Activated T-cell treated with anti-CD3 and anti-CD28 coated beads, Interleukin-2, amount 50 U/mL, for 24 hours (primary cell): ENCODE data around the gene TBC1D23.
A peak's percentile ranks its signal among the peaks of the same experiment; 100 is the strongest.
"Not testable (repeated sequence)": the region's sequence is repeated elsewhere in the genome, so short reads cannot be mapped to it uniquely, and the experiment has no call there.

Source experiments
- DNase-seq: peaks from one replicate; pipeline ENCODE4 v3.0.0-alpha.2; 2020
- H3K27ac Mint-ChIP-seq: 2 replicates; pipeline ENCODE4 v1.8.0; 2020; ENCODE audit warnings: mild to moderate bottlenecking, mixed read lengths
- H3K27me3 Mint-ChIP-seq: 2 replicates; pipeline ENCODE4 v1.8.0; 2020; ENCODE audit warnings: mixed read lengths
- H3K36me3 Mint-ChIP-seq: 2 replicates; pipeline ENCODE4 v1.8.0; 2020; ENCODE audit warnings: low read depth, mixed read lengths
- H3K4me1 Mint-ChIP-seq: 2 replicates; pipeline ENCODE4 v1.8.0; 2020; ENCODE audit warnings: low read depth, mixed read lengths
- H3K4me3 Mint-ChIP-seq: 2 replicates; pipeline ENCODE4 v1.8.0; 2020; ENCODE audit warnings: mild to moderate bottlenecking, moderate library complexity, mixed read lengths
- H3K9me3 Mint-ChIP-seq: 2 replicates; pipeline ENCODE4 v1.8.0; 2020; ENCODE audit warnings: mixed read lengths

TBC1D23 gene

DNA sequence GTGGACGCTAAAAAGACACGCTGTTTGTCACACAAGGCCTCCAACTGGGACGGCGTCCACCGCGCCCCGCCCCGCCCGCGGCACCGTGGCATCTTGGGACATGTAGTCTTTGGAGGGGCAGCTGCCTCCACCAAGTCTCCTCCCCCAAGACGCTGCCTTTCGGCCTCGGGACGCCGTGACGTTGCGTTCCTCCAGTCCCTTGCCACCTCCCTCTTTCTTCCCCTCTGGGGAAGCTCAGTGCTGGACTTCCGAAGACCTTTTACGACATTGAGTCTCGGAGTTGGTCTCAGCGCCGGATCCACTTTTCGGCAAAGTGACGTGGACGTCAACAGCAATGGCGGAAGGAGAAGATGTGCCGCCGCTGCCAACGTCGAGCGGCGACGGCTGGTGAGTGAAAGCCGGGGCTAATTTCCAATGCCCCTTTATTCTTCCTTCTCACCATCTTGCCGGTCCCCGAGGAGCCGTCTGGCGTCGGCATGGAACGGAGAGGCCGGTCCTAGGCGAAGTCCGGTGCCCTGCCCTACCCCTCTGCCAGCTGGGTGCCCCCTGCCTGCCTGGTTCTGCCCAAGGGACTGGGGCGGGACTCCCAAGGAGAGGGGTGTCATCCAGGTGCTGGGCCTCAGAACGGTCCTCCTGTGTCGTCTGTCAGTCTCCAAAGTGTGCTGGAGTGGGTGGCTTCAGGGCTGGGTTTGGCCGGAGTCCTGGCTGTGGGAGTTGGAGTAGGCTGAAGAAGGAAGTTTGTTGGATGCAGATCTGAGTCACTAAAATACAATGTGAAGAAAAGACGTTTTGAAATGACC is at the start of gene TBC1D23:
TSS of gene TBC1D23 (plus strand) at position 308 of the 800 bp plus-strand sequence. CDS start at position 335, 27 bp downstream.
- Mint-ChIP-seq H3K27ac (peak within 1 kb of the TSS; percentile 97), H3K9me3 (no peaks in the 10 kb centered on the region), H3K4me1 (peaks cover 64% of the 10 kb centered on the region), H3K27me3 (no peaks in the 10 kb centered on the region), H3K4me3 (peak within 1 kb of the TSS; percentile 97), H3K36me3 (peaks cover 7% of the 10 kb centered on the region)
- DNase-seq = peak; percentile 97

DNA sequence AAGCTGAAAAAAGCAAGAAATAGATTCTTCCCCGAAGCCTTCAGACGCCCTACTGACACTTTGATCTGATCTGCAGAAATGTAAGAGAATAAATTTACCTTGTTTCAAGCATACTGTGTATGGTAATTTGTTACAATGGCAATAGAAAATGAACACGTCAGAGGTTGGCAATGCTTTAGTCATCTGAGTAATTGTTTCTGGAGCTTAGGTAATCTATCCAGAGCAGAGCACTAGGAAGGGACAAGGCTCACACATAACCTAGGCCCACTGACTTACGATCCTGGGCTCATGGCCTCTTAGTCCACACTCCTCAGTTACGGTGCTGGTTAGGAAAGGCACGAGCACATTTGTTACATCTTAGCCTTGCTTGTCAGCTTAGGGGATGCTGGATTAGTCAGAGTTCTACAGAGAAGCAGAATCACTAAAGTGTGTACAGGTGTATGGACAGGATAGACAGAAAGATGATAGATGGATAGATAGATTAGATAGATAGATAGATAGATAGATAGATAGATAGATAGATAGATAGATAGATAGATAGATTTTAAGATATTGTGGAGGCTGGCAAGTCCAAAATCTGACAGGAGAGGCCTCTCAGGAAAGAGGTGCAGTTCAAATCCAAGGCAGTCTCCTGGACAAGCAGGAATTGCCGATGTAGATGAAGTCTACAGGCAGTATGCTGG is 46.8 kb upstream of the TBC1D23 start:
- Mint-ChIP-seq H3K36me3 (no peaks in the 10 kb centered on the region), H3K4me3 (no peak overlapping the region), H3K9me3 (peaks cover 2% of the 10 kb centered on the region), H3K4me1 (peaks cover 18% of the 10 kb centered on the region), H3K27ac (no peak overlapping the region), H3K27me3 (peaks cover 3% of the 10 kb centered on the region)
- no peak for DNase-seq

- Mint-ChIP-seq H3K27me3 (peaks cover 3% of the 10 kb centered on the region), H3K4me1 (peaks cover 17% of the 10 kb centered on the region), H3K36me3 (no peaks in the 10 kb centered on the region), H3K27ac (no peak overlapping the region), H3K9me3 (peaks cover 7% of the 10 kb centered on the region), H3K4me3 (no peak overlapping the region)
- no peak for DNase-seq
These were observed 46.2 kb upstream of the TBC1D23 start for GRCh38 chr3:100214574-100214964.

DNA sequence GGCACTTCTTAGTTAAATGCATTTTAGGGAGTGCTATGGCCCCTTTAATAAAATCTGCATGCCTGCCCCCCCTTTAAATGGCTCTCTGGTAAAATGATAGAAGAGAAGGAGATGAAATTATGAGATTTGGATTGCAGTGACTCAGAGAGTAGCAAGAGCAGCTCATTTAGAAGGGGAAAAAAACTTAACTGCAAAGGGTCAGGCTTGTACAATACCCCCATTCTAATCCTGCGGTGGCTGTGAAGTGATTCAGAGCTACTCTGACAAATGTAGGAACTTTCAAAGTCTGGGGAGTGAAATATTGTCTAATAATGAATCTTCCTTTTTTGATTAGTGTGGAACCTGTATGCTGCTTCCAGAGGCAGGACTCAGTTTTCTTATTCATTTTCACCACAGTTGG is 44.1 kb upstream of the TBC1D23 start:
- Mint-ChIP-seq H3K36me3 (no peaks in the 10 kb centered on the region), H3K9me3 (peaks cover 12% of the 10 kb centered on the region), H3K27me3 (peaks cover 8% of the 10 kb centered on the region), H3K27ac (no peak overlapping the region), H3K4me3 (no peak overlapping the region), H3K4me1 (no peaks in the 10 kb centered on the region)
- DNase-seq = no peak

DNA sequence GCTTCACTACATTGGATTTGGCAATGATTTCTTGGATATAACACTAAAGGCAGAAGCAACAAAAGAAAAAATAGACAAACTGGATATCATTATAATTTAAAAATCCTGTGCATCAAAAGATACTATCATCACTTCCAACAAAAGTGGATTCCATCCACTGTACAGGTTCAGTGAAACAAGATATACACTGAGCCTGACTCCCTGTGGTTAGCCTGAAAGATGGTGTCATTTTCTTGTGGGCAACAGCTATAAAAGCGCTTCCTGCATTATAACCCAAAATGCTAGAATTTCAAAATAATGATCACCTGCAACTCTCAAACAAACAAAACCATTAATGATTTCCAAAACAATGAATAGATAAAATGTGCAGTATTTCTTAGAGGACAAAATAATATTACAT is 39.6 kb upstream of the TBC1D23 start:
- H3K36me3 Mint-ChIP-seq = no peaks in the 10 kb centered on the region
- H3K27me3 Mint-ChIP-seq = peaks cover 4% of the 10 kb centered on the region
- peaks cover 12% of the 10 kb centered on the region for H3K9me3 Mint-ChIP-seq
- H3K4me3 Mint-ChIP-seq = no peak overlapping the region
- no peaks in the 10 kb centered on the region for H3K4me1 Mint-ChIP-seq
- no peak overlapping the region for H3K27ac Mint-ChIP-seq
- no peak for DNase-seq

- no peak for DNase-seq
- no peaks in the 10 kb centered on the region for H3K36me3 Mint-ChIP-seq
- H3K4me1 Mint-ChIP-seq = peaks cover 4% of the 10 kb centered on the region
- H3K27ac Mint-ChIP-seq = no peak overlapping the region
- peaks cover 4% of the 10 kb centered on the region for H3K27me3 Mint-ChIP-seq
- no peak overlapping the region for H3K4me3 Mint-ChIP-seq
- H3K9me3 Mint-ChIP-seq = peaks cover 5% of the 10 kb centered on the region
These were observed 35.6 kb upstream of the TBC1D23 start for GRCh38 chr3:100225193-100225592.

- DNase-seq = no peak
- Mint-ChIP-seq H3K27me3 (peaks cover 1% of the 10 kb centered on the region), H3K4me1 (peaks cover 4% of the 10 kb centered on the region), H3K4me3 (no peak overlapping the region), H3K27ac (no peak overlapping the region), H3K36me3 (no peaks in the 10 kb centered on the region), H3K9me3 (peaks cover 1% of the 10 kb centered on the region)
These were observed 34.9 kb upstream of the TBC1D23 start for GRCh38 chr3:100225883-100226282.

DNA sequence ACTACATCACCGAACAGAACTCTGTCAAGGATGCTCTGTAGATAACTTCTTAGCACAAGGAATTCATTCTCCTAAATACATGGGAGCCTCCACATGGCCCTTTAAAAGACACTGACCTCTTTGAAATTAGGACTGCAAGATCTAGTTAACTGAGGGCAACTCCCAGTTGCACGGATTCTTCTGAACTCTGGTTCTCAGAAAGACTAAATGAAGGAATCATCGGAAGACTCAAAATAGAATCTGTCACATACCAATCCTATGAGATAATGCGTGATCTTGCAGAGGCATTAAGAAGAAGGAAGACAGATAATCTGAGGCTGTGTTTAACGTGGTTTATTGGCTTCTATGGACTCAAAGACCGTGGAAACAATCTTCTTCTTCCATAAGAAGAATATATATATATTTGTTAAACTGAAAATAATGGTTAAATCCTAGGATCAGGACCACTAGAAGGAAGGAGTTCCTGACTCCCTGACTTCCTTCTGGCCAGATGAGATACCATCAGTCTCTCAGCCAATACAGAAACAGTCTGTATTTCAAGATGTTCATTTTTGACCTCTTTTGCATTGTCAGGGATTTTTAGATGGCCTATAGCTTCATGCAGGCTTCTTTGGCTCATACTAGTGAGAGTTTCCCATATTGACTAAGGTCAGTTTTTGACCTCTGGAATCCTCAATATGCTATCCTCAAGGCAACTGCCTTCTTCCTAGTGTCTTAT is 33.9 kb upstream of the TBC1D23 start:
- Mint-ChIP-seq H3K36me3 (no peaks in the 10 kb centered on the region), H3K9me3 (no peaks in the 10 kb centered on the region), H3K4me3 (no peak overlapping the region), H3K4me1 (peaks cover 4% of the 10 kb centered on the region), H3K27ac (no peak overlapping the region), H3K27me3 (no peaks in the 10 kb centered on the region)
- DNase-seq = no peak

DNA sequence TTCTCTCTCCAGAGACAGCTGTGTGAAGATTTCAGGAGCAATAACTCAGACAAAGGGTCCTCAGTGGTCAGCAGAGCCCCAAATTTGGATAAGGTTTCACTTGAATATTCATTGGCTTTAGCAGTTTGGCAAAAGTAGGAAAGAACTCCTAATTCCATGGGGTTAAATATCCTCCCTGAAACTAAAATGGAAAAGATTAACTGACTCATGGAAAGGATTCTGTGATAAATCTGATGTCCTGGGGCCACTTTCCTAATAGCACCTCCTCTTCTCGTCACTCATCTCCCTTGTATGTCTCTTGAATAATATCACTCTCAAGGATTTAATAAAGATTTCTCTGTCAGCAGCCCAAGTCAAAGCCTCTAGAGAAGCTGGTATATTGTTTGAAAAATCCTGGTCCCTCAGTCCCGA is 33.3 kb upstream of the TBC1D23 start:
- Mint-ChIP-seq H3K36me3 (no peaks in the 10 kb centered on the region), H3K4me3 (no peak overlapping the region), H3K9me3 (no peaks in the 10 kb centered on the region), H3K27ac (no peak overlapping the region), H3K27me3 (no peaks in the 10 kb centered on the region), H3K4me1 (peaks cover 4% of the 10 kb centered on the region)
- no peak for DNase-seq

- Mint-ChIP-seq H3K27me3 (no peaks in the 10 kb centered on the region), H3K4me1 (peaks cover 4% of the 10 kb centered on the region), H3K4me3 (no peak overlapping the region), H3K9me3 (no peaks in the 10 kb centered on the region), H3K27ac (no peak overlapping the region), H3K36me3 (no peaks in the 10 kb centered on the region)
- no peak for DNase-seq
These were observed 32.5 kb upstream of the TBC1D23 start for GRCh38 chr3:100228247-100228646.

DNA sequence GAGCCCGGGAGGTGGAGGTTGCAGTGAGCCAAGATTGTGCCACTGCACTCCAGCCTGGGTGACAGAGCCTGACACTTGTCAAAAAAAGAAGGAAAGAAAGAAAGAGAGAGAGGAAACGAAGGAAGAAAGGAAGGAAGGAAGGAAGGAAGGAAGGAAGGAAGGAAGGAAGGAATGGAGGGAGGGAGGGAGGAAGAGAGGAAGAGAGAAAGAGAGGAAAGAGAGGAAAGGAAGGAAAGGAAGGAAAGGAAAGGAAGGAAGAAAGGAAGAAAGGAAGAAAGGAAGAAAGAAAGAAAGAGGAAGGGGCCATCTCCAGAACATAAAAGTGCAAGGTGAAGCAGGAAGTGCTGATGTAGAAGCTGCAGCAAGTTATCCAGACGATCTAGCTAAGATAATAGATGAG is 31.6 kb upstream of the TBC1D23 start:
- DNase-seq = not testable (repeated sequence)

GRCh38 chr3:100230710-100231109 is 30.1 kb upstream of the TBC1D23 start:
- DNase-seq = no peak
- H3K27ac Mint-ChIP-seq = no peak overlapping the region
- H3K4me1 Mint-ChIP-seq = peaks cover 4% of the 10 kb centered on the region
- H3K9me3 Mint-ChIP-seq = no peaks in the 10 kb centered on the region
- no peaks in the 10 kb centered on the region for H3K36me3 Mint-ChIP-seq
- H3K27me3 Mint-ChIP-seq = no peaks in the 10 kb centered on the region
- H3K4me3 Mint-ChIP-seq = no peak overlapping the region

More for the DNA sequence above, 31.6 kb upstream of the TBC1D23 start:
- H3K4me3 Mint-ChIP-seq, H3K9me3 Mint-ChIP-seq, H3K4me1 Mint-ChIP-seq, H3K36me3 Mint-ChIP-seq, H3K27me3 Mint-ChIP-seq, H3K27ac Mint-ChIP-seq: not testable (repeated sequence)

DNA sequence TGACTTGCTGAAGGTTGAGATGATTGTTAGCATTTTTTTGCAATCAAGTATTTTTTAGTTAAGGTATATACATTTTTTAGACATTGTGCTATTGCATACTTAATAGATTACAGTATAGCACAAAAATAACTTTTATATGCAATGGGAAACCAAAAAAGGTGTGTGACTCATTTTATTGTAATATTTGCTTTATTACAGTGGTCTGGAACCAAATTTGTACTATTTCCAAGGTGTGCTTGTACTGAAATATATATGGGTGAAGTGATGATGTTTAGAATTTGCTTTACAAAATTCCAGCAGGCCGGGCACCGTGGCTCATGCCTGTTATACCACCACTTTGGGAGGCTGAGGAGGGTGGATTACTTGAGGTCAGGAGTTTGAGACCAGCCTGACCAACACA is 29.1 kb upstream of the TBC1D23 start:
- Mint-ChIP-seq H3K36me3 (no peaks in the 10 kb centered on the region), H3K27ac (no peak overlapping the region), H3K27me3 (no peaks in the 10 kb centered on the region), H3K4me1 (peaks cover 4% of the 10 kb centered on the region), H3K9me3 (no peaks in the 10 kb centered on the region), H3K4me3 (no peak overlapping the region)
- DNase-seq = no peak

DNA sequence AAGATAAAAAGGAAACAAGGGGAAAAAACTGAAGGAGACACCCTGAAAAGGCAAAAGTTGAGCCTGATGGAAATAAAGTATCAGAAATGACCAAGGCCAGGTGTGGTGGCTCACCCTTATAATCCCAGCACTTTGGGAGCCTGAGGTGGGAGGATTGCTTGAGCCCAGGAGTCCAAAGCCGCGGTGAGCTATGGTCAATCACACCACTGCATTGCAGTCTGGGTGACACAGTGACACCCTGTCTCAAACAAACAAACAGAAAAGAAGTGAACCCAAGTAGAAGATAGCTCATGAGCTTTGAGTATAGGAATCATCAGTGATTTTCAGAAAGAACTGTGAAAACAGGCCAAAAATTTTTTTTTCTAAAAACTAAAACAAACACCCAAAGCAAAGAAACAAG is 26.4 kb upstream of the TBC1D23 start:
- no peak overlapping the region for H3K27ac Mint-ChIP-seq
- H3K4me3 Mint-ChIP-seq = no peak overlapping the region
- peaks cover 8% of the 10 kb centered on the region for H3K9me3 Mint-ChIP-seq
- no peaks in the 10 kb centered on the region for H3K36me3 Mint-ChIP-seq
- H3K4me1 Mint-ChIP-seq = peaks cover under 1% of the 10 kb centered on the region
- H3K27me3 Mint-ChIP-seq = no peaks in the 10 kb centered on the region
- no peak for DNase-seq

DNA sequence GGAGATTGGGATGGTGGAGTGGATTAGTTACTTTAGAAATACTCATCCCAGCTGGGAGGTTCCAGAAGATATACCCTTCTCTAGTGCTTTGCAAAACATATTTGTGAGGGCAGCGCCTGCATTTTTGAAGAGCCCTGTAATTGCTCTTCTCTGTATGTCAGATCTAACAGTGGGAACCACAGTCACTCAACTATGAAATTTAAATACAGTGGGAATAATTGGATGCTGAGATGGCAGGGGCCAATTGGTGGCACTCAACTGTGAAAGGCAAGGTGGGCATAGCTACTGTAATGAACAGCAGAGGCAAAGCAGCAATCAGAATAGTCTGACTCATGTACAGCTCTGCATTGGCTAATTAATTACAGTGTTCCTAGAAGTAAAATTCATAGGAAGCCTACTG is 22.2 kb upstream of the TBC1D23 start:
- DNase-seq = no peak
- Mint-ChIP-seq H3K4me1 (no peaks in the 10 kb centered on the region), H3K9me3 (peaks cover 8% of the 10 kb centered on the region), H3K27me3 (no peaks in the 10 kb centered on the region), H3K4me3 (no peak overlapping the region), H3K36me3 (no peaks in the 10 kb centered on the region), H3K27ac (no peak overlapping the region)
